HG03175 (cell line): ENCODE measurements around the gene HMX3.

Experiments
- ATAC-seq: cut with Tn5 transposase; IDR thresholded peaks from one replicate; pipeline ENCODE4 v1.9.1; 2021; ENCODE audit warnings: mild to moderate bottlenecking, moderate library complexity; ENCODE audit not compliant: unreplicated experiment

The HMX3 gene

DNA sequence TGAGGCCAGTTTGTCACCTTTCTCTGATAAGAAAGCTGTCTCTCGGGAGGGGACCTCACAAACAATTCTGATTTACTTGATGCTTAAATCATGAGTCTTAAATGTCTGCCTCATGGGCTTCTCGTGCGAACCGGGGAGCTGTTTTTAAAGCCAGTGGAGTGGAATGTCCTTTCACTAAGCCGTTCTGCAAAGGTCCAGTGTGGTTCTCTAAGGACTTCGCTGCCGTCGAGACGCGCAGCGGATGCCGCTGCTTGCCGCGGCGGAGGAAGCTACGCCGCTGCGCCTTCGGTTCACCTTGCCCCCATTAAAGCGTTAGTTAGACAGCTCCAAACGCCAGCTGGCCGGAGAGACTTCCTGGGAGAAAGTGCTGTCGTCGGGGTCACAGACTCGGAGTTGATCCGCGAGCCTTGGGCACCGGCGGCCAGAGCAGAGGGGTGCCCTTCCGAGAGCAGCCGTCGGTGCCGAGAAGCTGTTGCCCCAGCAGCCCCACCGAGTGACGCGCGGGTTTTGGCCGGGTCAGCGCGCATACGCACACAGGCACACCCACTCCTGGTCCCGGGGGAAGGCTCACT lies 1.3 kb upstream of the HMX3 start:
- no peak for ATAC-seq

DNA sequence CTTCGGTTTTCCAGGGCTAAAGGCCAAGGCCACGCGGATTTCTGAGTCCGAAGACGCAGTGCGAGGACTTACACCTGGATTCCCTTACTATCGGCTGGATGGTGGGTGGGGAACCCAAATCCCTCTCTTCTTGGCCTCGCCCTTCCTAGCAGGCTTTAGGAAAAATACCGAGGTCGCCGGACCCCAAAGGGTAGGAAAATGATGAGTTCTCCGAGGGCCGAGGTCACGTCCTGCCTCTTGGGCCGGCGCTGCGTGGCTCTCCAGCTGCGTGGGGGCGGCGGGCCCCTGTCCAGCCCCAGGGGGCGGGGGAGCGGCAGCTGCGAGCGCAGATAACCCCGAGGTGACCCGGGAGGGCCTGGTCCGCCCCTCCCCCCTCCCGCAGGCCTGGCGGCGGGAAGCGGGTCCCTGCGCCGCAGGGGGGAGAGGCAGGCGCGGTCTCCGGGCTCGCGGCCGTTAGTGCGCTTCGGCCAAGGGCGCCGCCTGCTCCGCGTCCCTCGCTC lies 805 bp upstream of the HMX3 start:
- ATAC-seq = no peak

DNA sequence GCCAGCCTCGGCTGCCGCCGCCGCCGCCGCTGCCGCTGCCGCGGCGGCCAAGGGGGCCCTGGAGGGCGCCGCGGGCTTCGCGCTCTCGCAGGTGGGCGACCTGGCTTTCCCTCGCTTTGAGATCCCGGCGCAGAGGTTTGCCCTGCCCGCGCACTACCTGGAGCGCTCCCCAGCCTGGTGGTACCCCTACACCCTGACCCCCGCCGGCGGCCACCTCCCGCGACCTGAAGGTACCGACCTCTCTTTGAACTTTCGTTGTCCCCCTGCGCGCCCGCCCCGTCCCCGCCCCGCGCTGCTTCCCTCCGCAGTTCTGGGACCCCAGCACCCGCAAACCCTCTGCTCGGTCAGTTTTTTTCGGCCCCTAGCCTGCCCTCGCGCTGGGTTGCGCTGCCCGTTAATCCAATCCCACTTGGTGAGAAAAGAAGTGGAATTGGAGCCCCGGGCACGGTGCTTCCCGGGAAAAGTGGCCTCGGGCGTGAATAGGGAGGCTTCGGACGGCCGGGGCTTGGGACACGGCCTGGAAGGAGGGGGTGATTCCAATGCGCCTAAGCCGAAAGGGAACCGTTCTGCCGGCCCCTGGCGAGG lies 543 bp downstream of the HMX3 start:
- ATAC-seq = no peak

DNA sequence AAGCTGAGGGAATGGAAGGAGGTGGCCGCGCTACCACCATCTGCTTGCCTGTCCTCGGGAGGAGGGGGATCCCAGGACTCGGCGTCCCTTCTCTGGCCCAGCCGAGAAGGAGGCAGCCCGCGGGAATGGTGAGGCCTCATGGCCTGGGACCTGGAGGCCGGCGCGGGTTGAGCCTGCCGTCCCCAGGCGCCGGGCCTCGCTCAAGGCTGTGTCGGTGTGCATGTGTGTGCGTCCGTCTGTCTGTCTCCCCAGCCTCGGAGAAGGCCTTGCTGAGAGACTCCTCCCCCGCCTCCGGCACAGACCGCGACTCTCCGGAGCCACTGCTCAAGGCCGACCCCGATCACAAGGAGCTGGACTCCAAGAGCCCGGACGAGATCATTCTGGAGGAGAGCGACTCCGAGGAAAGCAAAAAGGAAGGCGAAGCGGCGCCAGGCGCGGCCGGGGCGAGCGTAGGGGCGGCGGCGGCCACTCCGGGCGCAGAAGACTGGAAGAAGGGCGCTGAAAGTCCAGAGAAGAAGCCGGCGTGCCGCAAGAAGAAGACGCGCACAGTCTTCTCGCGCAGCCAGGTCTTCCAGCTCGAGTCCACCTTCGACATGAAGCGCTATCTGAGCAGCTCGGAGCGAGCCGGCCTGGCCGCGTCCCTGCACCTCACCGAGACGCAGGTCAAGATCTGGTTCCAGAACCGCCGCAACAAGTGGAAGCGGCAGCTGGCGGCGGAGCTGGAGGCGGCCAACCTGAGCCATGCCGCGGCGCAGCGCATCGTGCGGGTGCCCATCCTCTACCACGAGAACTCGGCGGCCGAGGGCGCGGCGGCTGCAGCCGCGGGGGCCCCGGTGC lies 1.3 kb downstream of the HMX3 start:
- ATAC-seq = no peak

DNA sequence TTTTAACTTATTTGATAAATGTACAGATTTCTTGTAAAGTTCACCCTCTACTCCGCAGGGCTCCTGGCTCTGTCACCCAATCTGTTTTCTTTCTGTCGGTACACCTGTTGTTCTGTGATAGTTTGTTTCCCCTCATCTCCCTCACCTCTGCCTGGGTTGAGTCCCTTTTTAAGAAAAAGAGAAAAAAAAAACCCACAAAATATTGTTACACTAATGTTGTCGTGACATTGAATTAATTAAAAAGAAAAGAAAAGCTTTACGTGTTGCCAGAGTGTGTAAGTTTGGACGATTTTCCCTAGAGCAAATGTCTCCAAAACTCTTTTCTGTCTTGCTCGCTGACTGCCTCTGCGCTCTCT lies 3.4 kb downstream of the HMX3 start:
- ATAC-seq = no peak

DNA sequence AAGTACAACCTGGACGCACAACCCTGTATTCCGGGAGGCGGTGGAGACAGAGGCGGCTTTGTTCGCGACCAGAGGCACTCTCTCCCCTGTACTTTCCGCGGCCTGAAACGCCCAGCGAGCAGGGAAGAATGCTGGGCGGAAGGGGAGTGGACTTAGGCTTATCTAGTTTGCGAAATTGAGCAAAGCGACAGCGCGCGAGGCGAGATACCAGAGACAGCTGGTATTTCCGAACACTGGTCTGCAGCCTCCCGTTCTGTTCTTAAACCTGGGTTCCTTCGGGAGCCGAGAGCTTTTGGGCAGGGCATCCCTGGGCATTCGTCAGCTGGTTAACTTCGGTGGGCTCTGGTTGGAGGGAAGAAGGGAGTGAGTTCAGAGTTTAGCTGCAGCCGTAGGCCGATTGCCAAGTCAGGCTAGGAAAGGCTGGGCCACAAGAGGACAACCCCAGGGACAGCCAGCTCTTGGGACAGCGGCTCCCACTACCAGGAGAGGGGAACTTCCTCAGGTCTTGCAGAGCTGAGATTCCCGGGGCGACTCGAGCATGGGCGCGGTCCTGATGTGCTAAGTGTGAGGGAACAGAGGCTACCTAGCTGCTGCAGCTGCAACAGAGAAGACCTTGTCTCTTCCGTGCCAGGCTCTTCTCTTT lies 3.9 kb downstream of the HMX3 start:
- ATAC-seq = no peak

DNA sequence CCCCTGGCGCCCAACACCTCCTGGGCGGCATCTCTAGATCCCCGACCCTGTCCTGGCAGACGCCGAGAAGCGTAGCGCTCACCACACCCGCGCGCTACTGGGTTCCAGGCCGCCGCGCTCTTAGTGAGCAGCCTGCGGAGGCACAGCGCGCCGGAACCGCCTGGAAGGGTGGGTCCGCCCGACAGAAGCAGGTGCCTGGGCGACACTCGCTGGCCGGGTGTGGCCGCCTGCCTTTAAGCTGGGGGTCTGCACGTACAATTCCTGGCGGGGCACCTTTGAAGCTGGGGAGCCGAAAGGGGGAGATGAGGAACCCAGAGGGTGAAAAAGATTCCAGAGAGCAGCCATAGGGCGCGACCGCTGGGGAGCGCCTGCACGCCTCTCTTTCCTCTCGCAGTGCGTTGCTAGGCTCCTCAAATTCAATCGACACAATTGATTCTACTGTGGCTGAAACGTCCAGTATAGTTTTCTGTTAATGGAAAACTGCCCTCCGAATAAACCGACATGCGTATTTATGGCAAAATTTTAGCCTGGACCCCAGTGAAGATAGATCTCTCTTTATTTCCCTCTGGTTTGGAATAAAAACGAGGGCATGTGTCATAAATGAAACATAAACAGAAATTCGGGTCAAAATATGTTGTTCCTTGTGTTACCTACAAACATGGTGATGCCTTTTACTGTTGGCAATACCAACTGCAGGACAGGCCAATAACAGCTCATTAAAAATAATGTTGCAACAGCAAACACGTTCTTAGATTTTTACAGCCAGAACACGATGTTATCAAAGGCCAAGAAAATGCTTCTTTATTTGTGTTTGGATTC lies 4.6 kb downstream of the HMX3 start:
- ATAC-seq = no peak

DNA sequence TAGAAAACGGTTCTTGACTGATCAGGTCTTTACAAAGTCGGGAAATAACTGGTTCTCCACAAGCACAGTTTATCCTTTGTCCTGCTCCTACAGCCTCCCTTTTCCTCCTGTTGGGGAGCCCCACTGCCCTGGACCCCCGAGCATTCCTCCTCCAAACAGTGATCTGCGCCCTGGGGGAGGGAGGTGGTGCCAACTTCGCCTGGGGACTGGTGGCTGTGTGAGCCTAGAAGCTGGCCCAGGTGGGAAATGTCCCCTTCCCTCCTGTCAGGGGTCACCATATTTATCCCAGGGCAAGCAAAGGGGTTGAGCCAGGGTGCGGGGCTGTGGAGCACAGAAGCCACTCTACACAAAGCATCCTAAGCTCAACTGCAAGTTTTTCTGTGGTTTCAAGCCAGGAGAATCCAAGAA lies 5.2 kb downstream of the HMX3 start:
- no peak for ATAC-seq

DNA sequence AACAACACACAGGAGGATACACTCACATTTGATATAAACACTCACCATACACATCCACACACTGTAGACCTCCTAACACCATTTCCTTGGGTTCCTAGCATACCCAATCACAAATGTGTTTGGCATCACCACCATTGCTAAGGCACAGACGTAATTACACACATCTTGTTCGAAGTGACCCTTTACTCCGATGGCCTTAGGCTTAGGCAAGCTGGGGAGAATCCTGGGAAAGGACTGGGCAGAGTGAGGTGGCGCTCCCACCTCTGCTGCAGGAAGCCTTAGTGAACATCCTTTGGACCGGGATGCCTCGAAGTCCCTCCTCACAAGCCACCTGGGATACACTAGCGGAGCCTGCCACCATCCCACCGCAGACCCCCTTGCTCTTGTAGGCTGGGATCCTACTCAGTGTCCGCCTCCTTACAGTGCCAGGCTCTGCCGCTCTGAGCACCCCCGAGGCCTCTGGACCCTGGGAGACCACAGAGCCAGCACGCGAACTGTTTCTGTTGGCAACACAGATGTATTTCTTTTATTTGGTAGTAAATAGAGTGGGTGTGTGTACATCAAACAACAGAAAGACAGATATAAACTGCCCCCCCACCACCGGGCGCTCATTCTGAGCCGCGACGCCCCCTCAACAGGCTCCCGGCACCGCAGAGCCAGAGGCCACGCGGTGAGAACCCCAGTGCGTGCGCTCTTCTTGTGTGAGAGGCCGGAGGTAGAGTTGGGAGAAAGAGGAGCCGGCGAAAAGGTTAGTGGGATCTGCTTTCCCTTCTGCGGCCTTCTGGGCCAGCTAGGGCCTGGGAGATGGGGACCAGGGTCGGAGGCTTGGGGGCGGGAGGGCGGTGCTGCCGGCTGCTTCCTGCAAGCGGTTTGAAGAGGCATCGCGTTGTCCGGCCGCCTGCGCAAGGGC lies 6.3 kb downstream of the HMX3 start:
- no peak for ATAC-seq

DNA sequence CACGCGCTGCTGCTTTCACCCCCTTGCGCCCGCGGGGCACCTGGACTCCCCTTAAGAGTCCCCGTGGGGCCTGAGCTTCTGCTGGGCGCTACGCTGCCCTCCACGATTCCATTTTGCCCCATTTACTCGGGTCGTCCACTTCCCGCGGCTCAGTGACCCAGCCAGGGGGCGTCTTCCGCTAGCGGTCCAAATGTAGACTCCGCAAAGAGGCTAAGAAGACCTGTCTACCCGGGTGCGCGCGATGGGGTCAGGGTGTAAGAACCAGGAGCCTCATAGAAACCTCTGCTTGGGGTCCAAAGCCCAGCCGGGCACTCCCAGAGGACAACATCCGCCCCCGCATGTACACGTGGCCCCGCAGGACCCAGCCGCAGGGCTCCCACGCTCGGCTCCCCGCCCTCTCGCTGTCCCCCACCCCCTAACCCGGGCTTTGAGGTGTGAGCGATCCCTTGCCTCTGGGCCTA lies 7.0 kb downstream of the HMX3 start:
- no peak for ATAC-seq

DNA sequence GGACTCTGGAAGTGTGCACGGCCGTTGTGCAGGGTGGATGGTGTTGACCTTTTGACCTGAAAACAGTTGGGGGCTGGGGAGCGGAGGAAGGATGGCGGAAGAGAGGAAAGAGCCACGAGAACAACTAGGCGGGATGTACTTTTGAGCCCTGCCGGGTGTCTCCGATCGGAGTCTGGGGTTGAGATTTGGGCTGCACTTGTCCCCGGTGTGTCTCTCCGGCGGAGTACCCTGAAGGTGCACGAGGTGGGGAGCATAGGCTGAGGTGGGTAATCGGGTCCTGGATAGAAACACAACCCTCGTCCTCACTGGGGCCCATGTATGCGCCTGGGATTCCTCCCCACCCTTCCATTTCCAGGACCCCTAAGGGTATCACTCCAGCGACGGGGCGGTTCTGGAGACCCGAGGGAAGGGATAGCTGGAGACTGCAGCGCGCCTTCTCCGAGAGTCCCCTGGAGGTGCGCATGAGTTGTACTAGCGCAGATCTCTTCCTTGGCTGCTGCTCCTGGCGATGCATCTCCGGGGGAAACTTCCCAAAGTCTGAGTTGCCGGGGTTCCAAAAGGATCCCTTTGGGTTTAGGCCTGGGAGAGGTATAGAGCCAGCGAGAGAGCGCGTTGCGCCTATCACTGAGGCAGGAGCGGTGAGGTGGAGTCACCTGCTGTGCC lies 7.5 kb downstream of the HMX3 start:
- ATAC-seq = no peak

DNA sequence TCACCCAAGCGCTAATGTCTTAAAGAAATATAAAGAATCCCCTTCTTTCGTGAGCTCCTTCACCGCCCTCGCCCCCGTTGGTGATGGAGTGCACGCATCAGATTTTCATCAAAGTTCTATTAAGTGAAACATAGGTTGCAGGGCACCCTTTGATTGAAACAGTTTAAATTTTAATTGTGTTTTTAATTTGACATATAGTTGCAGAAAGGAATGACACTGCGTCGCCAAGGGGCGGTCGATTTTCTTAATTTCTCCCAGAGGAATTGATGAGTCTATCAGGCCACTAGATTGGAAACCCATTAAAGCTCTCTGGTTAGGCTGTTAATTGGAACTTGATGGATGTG lies 8.0 kb downstream of the HMX3 start:
- no peak for ATAC-seq

DNA sequence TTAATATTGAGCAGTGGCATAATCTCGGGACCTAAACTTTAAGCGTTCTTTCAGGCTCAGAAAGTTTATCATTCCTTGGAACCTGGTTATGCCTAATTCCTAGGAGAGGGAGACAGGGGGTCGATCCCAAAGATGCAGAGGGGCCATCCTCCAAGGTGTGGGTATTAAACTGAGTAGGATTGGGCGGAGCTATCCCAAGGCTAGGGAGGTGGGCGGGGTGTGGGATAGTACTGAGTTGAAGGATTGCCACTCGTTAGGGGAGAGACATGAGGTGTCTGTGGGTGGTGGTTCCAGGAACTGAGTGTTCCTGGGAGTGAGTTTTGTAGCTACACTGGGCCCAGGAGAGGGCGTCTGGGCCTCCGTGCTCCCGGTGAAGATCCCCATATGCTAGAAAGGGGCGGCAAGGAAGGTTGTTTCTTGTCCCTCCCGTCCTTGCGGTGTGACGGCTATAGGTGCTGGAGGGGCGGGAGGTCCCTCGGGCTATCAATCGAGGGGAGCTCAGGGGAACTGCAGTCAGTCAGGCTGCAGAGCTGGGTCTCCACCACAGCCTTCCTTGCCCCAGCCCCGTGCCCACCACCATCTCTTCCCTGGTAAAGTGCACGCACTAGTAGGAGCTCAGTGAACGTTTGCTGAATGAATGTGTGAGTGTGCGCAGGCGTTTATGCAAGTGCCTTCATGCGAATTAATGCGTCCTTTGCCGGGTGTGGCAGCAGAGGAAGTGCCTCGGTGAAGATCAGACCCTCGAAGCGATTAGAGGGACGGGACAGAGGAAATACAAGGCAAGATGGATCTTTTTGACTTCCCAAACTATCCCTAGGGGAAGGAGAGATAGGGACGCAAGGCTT lies 9.1 kb downstream of the HMX3 start:
- no peak for ATAC-seq

DNA sequence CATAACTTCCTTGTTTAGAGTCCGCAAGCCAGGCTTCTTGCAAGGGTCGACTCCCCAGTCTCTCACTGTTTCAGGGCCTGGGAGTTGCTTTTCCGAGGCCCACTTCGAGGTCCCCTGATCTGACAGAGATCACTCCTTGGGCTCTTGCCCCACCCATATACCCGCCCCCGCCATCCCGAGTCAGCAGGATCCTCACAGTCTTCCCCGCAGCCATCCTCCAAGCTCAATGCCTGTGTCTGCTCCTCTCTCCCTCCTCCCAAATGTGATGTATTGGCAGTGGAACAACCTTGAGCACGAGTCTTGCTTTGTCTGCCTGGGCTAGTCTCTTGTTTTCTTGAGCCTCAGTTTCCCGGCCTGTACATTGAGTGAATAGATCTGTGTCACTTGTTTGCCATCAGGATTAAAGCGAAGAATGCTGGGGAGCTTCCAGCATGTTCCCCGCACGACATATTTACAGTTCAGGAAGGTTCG lies 9.8 kb downstream of the HMX3 start:
- no peak for ATAC-seq

DNA sequence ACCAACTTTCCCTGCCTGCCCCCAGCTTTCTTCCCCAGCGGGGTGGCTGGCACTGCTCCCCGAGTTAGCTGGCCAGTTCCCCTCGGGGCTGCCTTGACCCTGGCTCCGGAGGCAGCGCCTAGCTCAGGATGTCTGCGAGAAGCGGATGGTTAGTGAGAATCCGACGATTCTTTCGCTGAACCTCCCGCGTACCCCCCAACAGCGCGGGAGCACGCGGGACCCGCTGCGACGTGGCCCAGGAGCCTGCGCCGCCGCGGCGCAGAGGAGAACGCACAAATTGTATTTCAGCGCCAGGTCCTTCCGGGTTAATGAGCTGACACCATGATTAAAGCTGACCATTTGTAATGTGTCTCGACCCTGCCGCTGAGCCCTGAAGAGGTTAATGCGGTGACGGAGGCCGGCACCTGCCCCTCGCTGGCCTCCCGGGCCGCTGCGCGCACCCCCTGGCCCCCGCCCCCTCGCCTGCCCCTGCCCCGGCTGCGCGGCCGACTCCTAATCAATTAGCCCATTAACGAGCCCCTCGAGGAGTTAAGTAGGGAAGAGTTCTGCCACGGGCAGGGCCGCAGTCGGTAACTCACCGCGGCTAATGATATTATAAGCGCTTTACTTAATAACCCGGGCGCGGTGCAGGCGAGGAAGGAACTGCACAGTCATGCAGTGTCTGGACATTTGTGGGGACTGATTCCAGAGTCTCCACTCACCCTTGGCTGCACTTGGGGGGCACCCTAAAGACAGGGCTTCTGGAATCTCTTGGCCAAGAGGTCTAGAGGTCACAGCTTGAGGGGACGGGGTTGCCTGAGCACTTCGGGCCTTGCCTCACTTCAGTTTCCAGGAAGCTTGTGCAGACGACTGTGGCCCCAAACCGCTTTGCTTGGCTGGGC lies 10.5 kb downstream of the HMX3 start:
- no peak for ATAC-seq

DNA sequence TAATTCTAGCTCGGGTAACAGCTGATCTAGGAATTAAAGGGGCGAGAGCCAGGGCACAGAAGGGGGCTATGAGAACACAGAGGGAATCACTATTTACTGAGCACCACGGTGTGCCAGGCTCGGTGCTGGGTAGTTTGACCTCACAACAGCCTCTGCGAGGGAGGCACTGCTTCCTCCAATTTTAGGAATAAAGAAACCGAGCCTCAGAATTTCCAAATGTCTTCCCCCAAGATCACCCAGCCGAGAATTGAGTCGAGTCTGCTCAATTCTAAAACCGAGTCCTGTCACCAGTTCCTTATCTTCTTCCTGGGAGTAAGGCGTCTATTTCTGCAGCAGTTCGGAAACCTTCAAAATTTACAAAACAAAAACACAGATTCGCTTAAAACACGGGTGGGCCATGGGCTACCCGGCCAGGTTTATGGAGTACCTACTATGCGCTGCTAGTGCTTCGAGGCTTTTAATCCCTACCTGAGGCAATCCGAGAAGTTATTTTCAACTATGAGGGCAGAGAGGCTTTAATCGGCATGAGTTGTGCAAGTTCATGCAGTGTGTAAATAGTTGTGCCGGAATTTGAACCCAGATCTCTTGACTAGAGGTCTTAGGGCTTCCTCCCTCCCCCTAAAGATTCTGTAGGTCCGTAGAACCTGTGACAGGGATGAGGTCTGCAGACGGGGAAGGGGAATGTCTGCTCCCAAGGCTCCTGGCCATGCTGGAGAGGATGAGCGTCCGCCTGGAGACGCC lies 11.3 kb downstream of the HMX3 start:
- no peak for ATAC-seq
